ENCODE measurements around the gene IRAK4.

The IRAK4 gene

GRCh38 chr12:43835656-43836474, 77.1 kb downstream of the IRAK4 start, which contains the start of gene TMEM117:
TMEM117 (plus strand) TSS chr12:43836081.
- in situ Hi-C loops (cut with MboI; ENCODE audit: low sequenced_read_pairs) = no loop called here

GRCh38 chr12:43836475-43836989, 77.8 kb downstream of the IRAK4 start:
- in situ Hi-C loops (cut with MboI; ENCODE audit: low sequenced_read_pairs) = no loop called here

Data from hTERT RPE-1 (cell line).